Ovary (tissue), 3 donors: ENCODE measurements around the gene FER1L5.

ENCODE experiments used
- CTCF ChIP-seq, 3 donors: fragments of 450-650 bp in 2 of 3; fragments of 200-600 bp in 1 of 3; IDR thresholded peaks; one replicate each; pipeline versions ENCODE4 v1.5.1 to v1.8.0; 2016 to 2022; ENCODE audit warnings: antibody characterized with exemption in 3 of 3, mild to moderate bottlenecking in 1 of 3
- POLR2A ChIP-seq: fragments of 450-650 bp; IDR thresholded peaks from one replicate; pipeline ENCODE4 v1.6.1; 2017; ENCODE audit warnings: antibody characterized with exemption, mild to moderate bottlenecking, moderate library complexity
- donor health status: DM: no; HTN: no; CAD: no.

- TF ChIP-seq CTCF (IDR thresholded peaks at IDR 0.05) (no peak), POLR2A (no peak)
These were observed 6.8 kb downstream of the FER1L5 start for GRCh38 chr2:96649342-96649741.
